DOHH2 (cell line): Measurements from ENCODE around the gene IQGAP3.
"Not testable (repeated sequence)": the region's sequence is repeated elsewhere in the genome, so short reads cannot be mapped to it uniquely, and the experiment has no call there.

Experiments used
- H3F3A ChIP-seq: fragments of 200-600 bp; sonication (generic), shearing (Covaris generic); 2 replicates; pipeline ENCODE4 v1.6.0; 2016; ENCODE audit warnings: antibody characterized with exemption, mild to moderate bottlenecking; ENCODE audit not compliant: control insufficient read depth, insufficient read depth
- H3K27ac ChIP-seq: fragments of 200-600 bp; sonication (generic); 2 replicates; pipeline ENCODE4 v1.5.1; 2014; ENCODE audit warnings: low read depth, mild to moderate bottlenecking, low read length, moderate library complexity
- H3K27me3 ChIP-seq: fragments of 200-600 bp; sonication (generic); 2 replicates; pipeline ENCODE4 v1.6.1; 2014; ENCODE audit warnings: mild to moderate bottlenecking, low read length, mixed read lengths; ENCODE audit not compliant: control insufficient read depth
- H3K36me3 ChIP-seq: fragments of 200-600 bp; sonication (generic); 2 replicates; pipeline ENCODE4 v1.6.1; 2014; ENCODE audit warnings: mild to moderate bottlenecking, low read length, moderate library complexity, mixed read lengths; ENCODE audit not compliant: control insufficient read depth
- H3K4me1 ChIP-seq: fragments of 200-600 bp; sonication (generic); 2 replicates; pipeline ENCODE4 v1.6.1; 2014; ENCODE audit warnings: mild to moderate bottlenecking, low read length, mixed read lengths; ENCODE audit not compliant: control insufficient read depth
- H3K4me2 ChIP-seq: fragments of 200-600 bp; sonication (generic); 2 replicates; pipeline ENCODE4 v1.6.0; 2014; ENCODE audit warnings: mild to moderate bottlenecking, low read length, moderate library complexity
- H3K4me3 ChIP-seq: fragments of 200-600 bp; sonication (generic); 2 replicates; pipeline ENCODE4 v1.5.1; 2014; ENCODE audit warnings: mild to moderate bottlenecking, low read length, mixed read lengths
- H3K79me2 ChIP-seq: fragments of 200-600 bp; sonication (generic); 2 replicates; pipeline ENCODE4 v1.6.1; 2014; ENCODE audit warnings: mild to moderate bottlenecking, low read length, mixed read lengths; ENCODE audit not compliant: control insufficient read depth
- H3K9me2 ChIP-seq: fragments of 200-600 bp; sonication (generic); replicated peaks from 2 replicates; pipeline ENCODE4 v1.6.1; 2014; ENCODE audit warnings: mild to moderate bottlenecking, low read length, mixed read lengths; ENCODE audit not compliant: control insufficient read depth
- H3K9me3 ChIP-seq: fragments of 200-600 bp; sonication (generic); 2 replicates; pipeline ENCODE4 v1.6.1; 2014; ENCODE audit warnings: antibody characterized with exemption, low read length, mixed read lengths; ENCODE audit not compliant: control insufficient read depth, insufficient read depth
- H4K20me1 ChIP-seq: fragments of 200-600 bp; sonication (generic); 2 replicates; pipeline ENCODE4 v1.6.0; 2014; ENCODE audit warnings: low read depth, mild to moderate bottlenecking, antibody characterized with exemption, low read length, moderate library complexity; ENCODE audit not compliant: control insufficient read depth, insufficient read depth
- EZH2phosphoT487 ChIP-seq: fragments of 200-600 bp; sonication (generic); IDR thresholded peaks from 2 replicates; pipeline ENCODE4 v1.6.1; 2017; ENCODE audit warnings: borderline replicate concordance, mild to moderate bottlenecking, antibody characterized with exemption, low read length, moderate library complexity, mixed read lengths
- TF ChIP-seq, protein P1 (sequence below): fragments of 200-600 bp; sonication (generic); IDR thresholded peaks from one replicate; pipeline ENCODE4 v1.5.1; 2014; ENCODE audit warnings: antibody characterized with exemption, mild to moderate bottlenecking, low read depth, low read length; ENCODE audit not compliant: poor library complexity, severe bottlenecking

The IQGAP3 gene

DNA sequence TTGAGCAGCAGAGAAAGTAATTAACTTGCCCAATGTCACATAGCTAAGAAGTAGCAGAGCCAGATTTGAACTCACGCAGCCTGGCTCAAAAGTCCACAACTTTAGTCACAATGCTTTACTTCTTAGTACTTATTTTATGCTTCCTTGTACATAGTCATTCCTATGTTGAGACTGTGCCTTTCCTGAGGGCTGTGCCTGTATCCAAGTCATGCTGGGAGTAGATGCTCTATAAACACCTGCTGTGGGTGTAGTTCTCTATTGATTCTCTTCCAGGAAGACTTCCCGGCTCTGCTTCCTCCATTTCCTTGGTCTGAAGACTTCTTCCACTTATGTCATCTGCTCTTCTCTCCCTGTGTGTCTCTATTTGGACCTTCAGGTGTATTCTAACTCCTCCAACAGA is 16.6 kb downstream of the IQGAP3 start:
- H3K9me2 ChIP-seq: no peaks in the 10 kb centered on the region
- H3K36me3 ChIP-seq: peaks cover 34% of the 10 kb centered on the region
- no peaks in the 10 kb centered on the region for H3K79me2 ChIP-seq
- no peak overlapping the region for H3K27ac ChIP-seq
- H3K4me1 ChIP-seq: peaks cover 35% of the 10 kb centered on the region
- H3K9me3 ChIP-seq: no peaks in the 10 kb centered on the region
- H3K4me3 ChIP-seq: no peak overlapping the region
- H3K27me3 ChIP-seq: no peaks in the 10 kb centered on the region
- no peaks in the 10 kb centered on the region for H4K20me1 ChIP-seq
- no peaks in the 10 kb centered on the region for H3F3A ChIP-seq
- H3K4me2 ChIP-seq: no peak overlapping the region
- TF ChIP-seq EZH2phosphoT487: no peak
- TF ChIP-seq, protein P1, sequence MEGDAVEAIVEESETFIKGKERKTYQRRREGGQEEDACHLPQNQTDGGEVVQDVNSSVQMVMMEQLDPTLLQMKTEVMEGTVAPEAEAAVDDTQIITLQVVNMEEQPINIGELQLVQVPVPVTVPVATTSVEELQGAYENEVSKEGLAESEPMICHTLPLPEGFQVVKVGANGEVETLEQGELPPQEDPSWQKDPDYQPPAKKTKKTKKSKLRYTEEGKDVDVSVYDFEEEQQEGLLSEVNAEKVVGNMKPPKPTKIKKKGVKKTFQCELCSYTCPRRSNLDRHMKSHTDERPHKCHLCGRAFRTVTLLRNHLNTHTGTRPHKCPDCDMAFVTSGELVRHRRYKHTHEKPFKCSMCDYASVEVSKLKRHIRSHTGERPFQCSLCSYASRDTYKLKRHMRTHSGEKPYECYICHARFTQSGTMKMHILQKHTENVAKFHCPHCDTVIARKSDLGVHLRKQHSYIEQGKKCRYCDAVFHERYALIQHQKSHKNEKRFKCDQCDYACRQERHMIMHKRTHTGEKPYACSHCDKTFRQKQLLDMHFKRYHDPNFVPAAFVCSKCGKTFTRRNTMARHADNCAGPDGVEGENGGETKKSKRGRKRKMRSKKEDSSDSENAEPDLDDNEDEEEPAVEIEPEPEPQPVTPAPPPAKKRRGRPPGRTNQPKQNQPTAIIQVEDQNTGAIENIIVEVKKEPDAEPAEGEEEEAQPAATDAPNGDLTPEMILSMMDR: no peak

DNA sequence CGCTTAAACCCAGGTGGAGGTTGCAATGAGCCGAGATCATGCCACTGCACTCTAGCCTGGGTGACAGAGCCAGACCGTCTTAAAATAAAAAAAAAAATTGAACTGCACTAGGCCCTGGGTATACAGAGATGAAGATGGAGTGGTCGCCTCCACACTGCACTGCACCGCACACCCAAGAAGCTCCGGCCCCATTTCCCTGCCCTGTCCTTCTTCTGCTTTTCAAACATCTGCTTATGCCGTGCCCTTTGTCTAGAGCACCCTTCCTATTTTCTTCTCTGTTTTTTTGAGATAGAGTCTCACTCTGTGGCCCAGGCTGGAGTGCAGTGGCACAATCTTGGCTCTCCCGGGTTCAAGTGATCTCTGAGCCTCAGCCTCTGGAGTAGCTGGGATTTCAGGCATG is 17.4 kb downstream of the IQGAP3 start:
- H3K9me3 ChIP-seq: no peaks in the 10 kb centered on the region
- peaks cover 39% of the 10 kb centered on the region for H3K4me1 ChIP-seq
- no peaks in the 10 kb centered on the region for H3K79me2 ChIP-seq
- peaks cover 35% of the 10 kb centered on the region for H3K36me3 ChIP-seq
- no peak overlapping the region for H3K27ac ChIP-seq
- H3K9me2 ChIP-seq: no peaks in the 10 kb centered on the region
- no peak overlapping the region for H3K4me2 ChIP-seq
- no peaks in the 10 kb centered on the region for H3F3A ChIP-seq
- no peaks in the 10 kb centered on the region for H4K20me1 ChIP-seq
- H3K27me3 ChIP-seq: no peaks in the 10 kb centered on the region
- TF ChIP-seq EZH2phosphoT487: no peak
- TF ChIP-seq, protein P1: no peak
- H3K4me3 ChIP-seq: no peak overlapping the region

GRCh38 chr1:156553860-156554485 is 18.4 kb downstream of the IQGAP3 start:
- Histone ChIP-seq H3K4me2 (no peak overlapping the region), H3K9me2 (no peaks in the 10 kb centered on the region), H3K79me2 (no peaks in the 10 kb centered on the region), H3K27me3 (no peaks in the 10 kb centered on the region), H3F3A (no peaks in the 10 kb centered on the region), H3K9me3 (no peaks in the 10 kb centered on the region), H3K4me3 (no peak overlapping the region), H3K36me3 (peaks cover 30% of the 10 kb centered on the region), H3K27ac (no peak overlapping the region), H4K20me1 (no peaks in the 10 kb centered on the region), H3K4me1 (peaks cover 42% of the 10 kb centered on the region)
- TF ChIP-seq, protein P1: no peak

GRCh38 chr1:156552937-156553336 is 19.4 kb downstream of the IQGAP3 start:
- not testable (repeated sequence) for H3F3A ChIP-seq, H3K9me3 ChIP-seq, H3K79me2 ChIP-seq, H3K9me2 ChIP-seq, H3K27me3 ChIP-seq, H4K20me1 ChIP-seq
- H3K36me3 ChIP-seq: peaks cover 34% of the 10 kb centered on the region
- H3K4me1 ChIP-seq: peaks cover 42% of the 10 kb centered on the region
- H3K27ac ChIP-seq: peak overlapping the region; percentile 30
- peak overlapping the region; percentile 1; the same call in 1 of the 2 replicates for H3K4me3 ChIP-seq
- peak overlapping the region; percentile 48 for H3K4me2 ChIP-seq
